Measurements from ENCODE around the gene MYF5. TPM values are rescaled to one million over a fixed set of nuclear protein-coding genes. Genes with fewer than 3 reads are reported as not detected.

The MYF5 gene
- total and polyA plus RNA-seq, 4 donors: not detected

DNA sequence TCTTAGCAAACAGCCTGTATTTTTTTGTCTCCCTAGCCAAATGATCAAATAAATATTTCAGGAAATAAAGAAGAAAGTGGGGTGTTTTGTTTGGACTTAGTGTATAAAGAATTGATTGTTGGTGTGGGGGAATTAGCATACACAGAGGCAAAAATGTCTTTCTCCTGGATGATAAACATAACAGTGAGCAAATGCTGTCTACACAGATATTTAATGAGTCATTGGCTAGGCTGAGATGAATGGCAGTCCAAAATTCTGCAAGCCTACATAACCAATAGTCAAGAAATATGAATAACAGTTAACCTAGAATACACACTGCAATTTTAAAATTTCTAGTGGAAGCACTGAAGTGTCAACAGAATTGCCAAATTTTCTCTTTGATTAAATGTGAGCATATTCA is 35.8 kb downstream of the MYF5 start:
- DNase-seq (ENCODE audit: low read depth in 4 of 6, low spot score in 6 of 6): no peak
- H3K27ac ChIP-seq (ENCODE audit: low read depth, low read length): no peak overlapping the region
- no peaks in the 10 kb centered on the region for H3K36me3 ChIP-seq (ENCODE audit: control insufficient read depth, insufficient read depth, low read length)
- no peaks in the 10 kb centered on the region for H3K27me3 ChIP-seq (ENCODE audit: control insufficient read depth, insufficient read depth, low read length)
- H3K4me3 ChIP-seq (ENCODE audit: low read depth, low read length): no peak overlapping the region
- H3K4me1 ChIP-seq (ENCODE audit: control insufficient read depth, insufficient read depth, low read length): no peaks in the 10 kb centered on the region
- no peaks in the 10 kb centered on the region for H3K9me3 ChIP-seq (ENCODE audit: control insufficient read depth, insufficient read depth, low read length)

DNA sequence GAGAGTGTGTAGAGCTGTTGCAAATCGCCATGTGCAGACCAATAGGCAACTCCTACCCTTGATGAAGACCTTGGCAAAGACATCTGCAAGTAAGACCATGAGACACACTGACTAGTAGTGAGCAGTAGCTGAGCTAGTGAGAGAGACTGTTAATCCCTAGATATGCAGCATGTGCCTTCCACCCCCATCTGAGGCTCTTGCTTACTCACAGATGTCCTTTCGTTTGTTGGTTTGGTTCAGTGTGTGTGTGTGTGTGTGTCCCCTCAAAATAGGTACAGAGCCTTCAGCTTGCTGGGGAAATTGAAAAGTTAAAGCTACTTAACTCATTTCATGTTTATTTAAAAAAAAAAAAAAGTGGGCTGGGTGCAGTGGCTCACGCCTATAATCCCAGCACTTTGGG is 37.6 kb downstream of the MYF5 start:
- H3K4me3 ChIP-seq (ENCODE audit: low read depth, low read length): no peak overlapping the region
- H3K9me3 ChIP-seq (ENCODE audit: control insufficient read depth, insufficient read depth, low read length): no peaks in the 10 kb centered on the region
- WGBS (ENCODE audit: insufficient coverage): 100% methylated on average over 1 of the region's 3 CpGs
- H3K4me1 ChIP-seq (ENCODE audit: control insufficient read depth, insufficient read depth, low read length): no peaks in the 10 kb centered on the region
- H3K36me3 ChIP-seq (ENCODE audit: control insufficient read depth, insufficient read depth, low read length): no peaks in the 10 kb centered on the region
- no peak for DNase-seq (ENCODE audit: low read depth in 4 of 6, low spot score in 6 of 6)
- no peak overlapping the region for H3K27ac ChIP-seq (ENCODE audit: low read depth, low read length)
- no peaks in the 10 kb centered on the region for H3K27me3 ChIP-seq (ENCODE audit: control insufficient read depth, insufficient read depth, low read length)

DNA sequence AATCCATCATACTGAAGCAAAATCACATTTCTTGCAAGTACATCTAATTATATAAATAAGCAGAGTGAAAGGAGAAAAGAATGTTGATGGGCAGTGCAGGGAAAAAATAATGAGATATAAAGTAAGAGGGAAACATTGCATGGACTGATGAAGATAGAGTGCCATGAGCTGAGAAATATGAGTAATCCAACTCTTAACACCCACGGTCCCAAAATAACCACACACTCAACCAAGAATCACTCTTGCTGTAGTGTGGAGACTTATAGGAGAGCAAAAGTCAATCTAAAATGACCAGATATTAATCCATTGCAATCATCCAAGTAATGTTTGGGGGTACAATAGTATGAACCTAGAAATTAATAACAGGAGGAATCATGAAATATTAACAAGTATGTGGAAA is 40.2 kb downstream of the MYF5 start:
- Histone ChIP-seq H3K27ac (ENCODE audit: low read depth, low read length) (no peak overlapping the region), H3K4me1 (ENCODE audit: control insufficient read depth, insufficient read depth, low read length) (no peaks in the 10 kb centered on the region), H3K36me3 (ENCODE audit: control insufficient read depth, insufficient read depth, low read length) (no peaks in the 10 kb centered on the region), H3K9me3 (ENCODE audit: control insufficient read depth, insufficient read depth, low read length) (no peaks in the 10 kb centered on the region), H3K27me3 (ENCODE audit: control insufficient read depth, insufficient read depth, low read length) (no peaks in the 10 kb centered on the region), H3K4me3 (ENCODE audit: low read depth, low read length) (no peak overlapping the region)
- no CpG with 5 or more reads among the region's 1 CpG for WGBS (ENCODE audit: insufficient coverage)
- no peak for DNase-seq (ENCODE audit: low read depth in 4 of 6, low spot score in 6 of 6)

DNA sequence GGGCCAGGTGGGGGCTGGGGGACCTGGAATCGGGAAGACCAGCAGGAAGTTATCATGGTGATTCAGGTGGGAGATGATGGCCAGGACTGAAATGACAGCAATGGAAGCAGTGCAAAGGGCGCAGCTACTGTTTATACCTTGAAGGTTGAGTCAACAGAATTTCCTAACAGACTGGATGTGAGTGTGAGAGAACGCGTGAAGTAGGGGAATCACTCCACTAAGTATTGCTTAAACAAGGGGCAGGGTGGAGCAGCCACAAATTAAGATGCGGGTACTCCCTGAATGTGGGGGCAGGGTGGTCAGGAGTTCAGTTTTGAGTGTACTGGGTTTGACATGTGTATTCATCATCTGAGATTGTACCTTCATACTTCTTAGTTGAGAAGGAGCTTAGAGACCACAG is 45.1 kb downstream of the MYF5 start:
- H3K27me3 ChIP-seq (ENCODE audit: control insufficient read depth, insufficient read depth, low read length): no peaks in the 10 kb centered on the region
- no peak overlapping the region for H3K27ac ChIP-seq (ENCODE audit: low read depth, low read length)
- WGBS (ENCODE audit: insufficient coverage): 90% methylated on average over 4 of the region's 5 CpGs
- H3K4me1 ChIP-seq (ENCODE audit: control insufficient read depth, insufficient read depth, low read length): no peaks in the 10 kb centered on the region
- no peak for DNase-seq (ENCODE audit: low read depth in 4 of 6, low spot score in 6 of 6)
- H3K4me3 ChIP-seq (ENCODE audit: low read depth, low read length): no peak overlapping the region
- no peaks in the 10 kb centered on the region for H3K9me3 ChIP-seq (ENCODE audit: control insufficient read depth, insufficient read depth, low read length)
- no peaks in the 10 kb centered on the region for H3K36me3 ChIP-seq (ENCODE audit: control insufficient read depth, insufficient read depth, low read length)

DNA sequence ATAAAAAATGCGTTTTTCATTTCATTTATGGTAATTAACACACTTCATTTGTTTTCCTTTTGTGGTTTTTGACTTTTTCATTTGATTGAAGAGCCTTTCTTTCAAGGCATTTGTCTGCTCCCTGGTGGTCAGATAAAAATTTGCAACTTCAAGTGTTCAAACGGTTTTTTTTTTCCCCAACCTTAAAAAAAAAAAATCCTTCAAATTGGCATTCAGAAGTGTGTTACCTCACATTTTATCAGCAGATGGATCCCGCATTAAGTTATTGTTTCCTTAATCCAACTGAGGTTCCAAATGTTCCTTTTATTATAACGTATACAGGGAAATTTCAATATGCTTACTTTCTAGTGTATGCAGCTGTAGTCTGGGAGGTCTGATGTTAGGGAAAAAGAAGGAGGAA is 47.2 kb downstream of the MYF5 start:
- Histone ChIP-seq H3K36me3 (ENCODE audit: control insufficient read depth, insufficient read depth, low read length) (no peaks in the 10 kb centered on the region), H3K4me3 (ENCODE audit: low read depth, low read length) (no peak overlapping the region), H3K9me3 (ENCODE audit: control insufficient read depth, insufficient read depth, low read length) (no peaks in the 10 kb centered on the region), H3K27ac (ENCODE audit: low read depth, low read length) (no peak overlapping the region), H3K27me3 (ENCODE audit: control insufficient read depth, insufficient read depth, low read length) (no peaks in the 10 kb centered on the region), H3K4me1 (ENCODE audit: control insufficient read depth, insufficient read depth, low read length) (no peaks in the 10 kb centered on the region)
- peak in 5 of 6 donors; percentile 30 to 85 (median 48) for DNase-seq (ENCODE audit: low read depth in 4 of 6, low spot score in 6 of 6)
- no CpG with 5 or more reads among the region's 4 CpGs for WGBS (ENCODE audit: insufficient coverage)

DNA sequence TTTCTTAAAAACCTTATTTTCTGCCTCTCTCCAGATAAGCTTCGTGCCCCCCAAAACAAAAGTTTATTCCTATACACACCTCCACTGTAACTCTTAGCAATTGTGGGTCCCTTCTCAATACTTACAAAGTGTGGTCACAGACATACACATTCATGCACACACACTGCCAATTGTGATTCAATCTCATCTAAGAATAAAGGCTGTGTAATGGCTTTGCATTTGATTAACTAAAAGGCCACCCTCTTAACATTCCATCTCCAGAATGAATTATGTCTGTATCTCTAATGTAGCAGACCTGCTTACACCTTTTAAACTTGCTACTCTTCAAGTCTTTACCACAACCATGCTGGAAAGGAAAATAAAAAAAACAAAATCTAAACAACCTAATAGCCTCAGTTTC is 49.5 kb downstream of the MYF5 start:
- Histone ChIP-seq H3K27ac (ENCODE audit: low read depth, low read length) (no peak overlapping the region), H3K27me3 (ENCODE audit: control insufficient read depth, insufficient read depth, low read length) (no peaks in the 10 kb centered on the region), H3K9me3 (ENCODE audit: control insufficient read depth, insufficient read depth, low read length) (no peaks in the 10 kb centered on the region), H3K4me3 (ENCODE audit: low read depth, low read length) (no peak overlapping the region), H3K4me1 (ENCODE audit: control insufficient read depth, insufficient read depth, low read length) (no peaks in the 10 kb centered on the region), H3K36me3 (ENCODE audit: control insufficient read depth, insufficient read depth, low read length) (no peaks in the 10 kb centered on the region)
- 50% methylated on average over 1 of the region's 1 CpG for WGBS (ENCODE audit: insufficient coverage)
- DNase-seq (ENCODE audit: low read depth in 4 of 6, low spot score in 6 of 6): peak in 1 of 6 donors; percentile 4

DNA sequence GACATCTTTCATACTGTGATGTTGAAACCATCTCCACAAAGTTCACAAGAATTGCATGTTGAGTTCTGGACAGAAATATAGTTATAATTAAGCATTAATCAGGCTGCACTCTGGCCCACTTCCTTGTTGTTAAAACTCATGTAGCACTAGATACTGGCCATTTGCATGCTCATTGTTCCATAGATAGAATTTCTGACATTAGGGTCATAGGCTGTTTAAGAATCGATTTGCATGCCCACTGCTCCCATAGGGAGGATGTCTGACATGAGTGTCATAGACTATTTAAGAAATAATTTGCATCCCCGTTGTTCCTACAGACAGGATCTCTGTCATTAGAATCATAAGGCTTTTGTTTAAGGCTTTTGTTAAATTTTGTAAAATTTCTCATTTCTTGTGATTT is 50.2 kb downstream of the MYF5 start:
- WGBS (ENCODE audit: insufficient coverage): no CpG with 5 or more reads among the region's 2 CpGs
- DNase-seq (ENCODE audit: low read depth in 4 of 6, low spot score in 6 of 6): no peak
- Histone ChIP-seq H3K4me3 (ENCODE audit: low read depth, low read length) (no peak overlapping the region), H3K27me3 (ENCODE audit: control insufficient read depth, insufficient read depth, low read length) (no peaks in the 10 kb centered on the region), H3K4me1 (ENCODE audit: control insufficient read depth, insufficient read depth, low read length) (no peaks in the 10 kb centered on the region), H3K36me3 (ENCODE audit: control insufficient read depth, insufficient read depth, low read length) (no peaks in the 10 kb centered on the region), H3K9me3 (ENCODE audit: control insufficient read depth, insufficient read depth, low read length) (no peaks in the 10 kb centered on the region), H3K27ac (ENCODE audit: low read depth, low read length) (no peak overlapping the region)

Other genes starting within 250 kb of the MYF5 start
- gene MYF6, start 9.3 kb upstream of the MYF5 start, total RNA-seq: 1 to 10 TPM in 1 of 2 donors, under 1 TPM in 1; 0.61 to 1.1 TPM
- gene MYF6, start 9.3 kb upstream of the MYF5 start, polyA plus RNA-seq (ENCODE audit: insufficient read length in 2 of 2): 1 to 10 TPM; 2.2 to 3.5 TPM
- gene LIN7A, start 221.0 kb downstream of the MYF5 start, total RNA-seq: 10 to 100 TPM; 12.0 to 41.3 TPM
- gene LIN7A, start 221.0 kb downstream of the MYF5 start, polyA plus RNA-seq (ENCODE audit: insufficient read length in 2 of 2): 10 to 100 TPM; 13.0 to 18.5 TPM

All from spinal cord (tissue), 10 donors.